ENCODE data around the gene SCYL2. TPM values are rescaled to one million over a fixed set of nuclear protein-coding genes. Genes with fewer than 3 reads are reported as not detected.

Gene SCYL2
- total and polyA plus RNA-seq, 2 donors (not counting 1 experiment from before 2014, with no cell fraction given), result 43.0 to 47.9 TPM

GRCh38 chr12:100346660-100347059 lies 79.7 kb downstream of the SCYL2 start:
- Histone ChIP-seq H3K4me3 (replicated peaks in 1 of 4; ENCODE audit: control extremely low read depth in 1 of 4, insufficient read depth in 1 of 4, low read depth in 3 of 4, low read length in 4 of 4) (no peak overlapping the region), H3K79me2 (ENCODE audit: control insufficient read depth, insufficient read depth, low read length) (no peaks in the 10 kb centered on the region)
- peak in 1 of 2 donors; percentile 42 for DNase-seq (ENCODE audit: low read depth in 2 of 2)

GRCh38 chr12:100348657-100349454 lies 81.9 kb downstream of the SCYL2 start:
- Histone ChIP-seq H4K20me1 (ENCODE audit: control insufficient read depth, extremely low read depth, insufficient read depth, low read length) (no peaks in the 10 kb centered on the region), H3K9me3 (ENCODE audit: control insufficient read depth, insufficient read depth, low read depth, low read length) (no peaks in the 10 kb centered on the region), H3K4me2 (ENCODE audit: extremely low read depth, insufficient read depth, low read length) (no peak overlapping the region), H3K79me2 (ENCODE audit: control insufficient read depth, insufficient read depth, low read length) (no peaks in the 10 kb centered on the region), H2AFZ (ENCODE audit: low read length) (no peak overlapping the region), H3K36me3 (ENCODE audit: control insufficient read depth, insufficient read depth, low read length) (no peaks in the 10 kb centered on the region), H3K27me3 (ENCODE audit: control insufficient read depth, insufficient read depth, low read length) (no peaks in the 10 kb centered on the region), H3K27ac (ENCODE audit: insufficient read depth, low read length) (no peak overlapping the region), H3K4me3 (replicated peaks in 1 of 4; ENCODE audit: control extremely low read depth in 1 of 4, insufficient read depth in 1 of 4, low read depth in 3 of 4, low read length in 4 of 4) (no peak overlapping the region), H3K9ac (ENCODE audit: insufficient read depth, low read length) (no peak overlapping the region), H3K4me1 (ENCODE audit: control insufficient read depth, extremely low read depth, insufficient read depth, low read length) (no peaks in the 10 kb centered on the region)
- peak; percentile 21 to 44 for DNase-seq (ENCODE audit: low read depth in 2 of 2)
- TF ChIP-seq EZH2 (IDR thresholded peaks at IDR 0.05; ENCODE audit: low read length, missing control alignments) (no peak), CTCF (conservative IDR thresholded peaks at IDR 0.05 in 1 of 2, IDR thresholded peaks at IDR 0.05 in 1 of 2; ENCODE audit: low read depth in 1 of 2, low read length in 2 of 2) (peak in 1 of 2 donors; percentile 18)

More at GRCh38 chr12:100346660-100347059, 79.7 kb downstream of the SCYL2 start:
- TF ChIP-seq CTCF (conservative IDR thresholded peaks at IDR 0.05 in 1 of 2, IDR thresholded peaks at IDR 0.05 in 1 of 2; ENCODE audit: low read depth in 1 of 2, low read length in 2 of 2) (no peak), EZH2 (IDR thresholded peaks at IDR 0.05; ENCODE audit: low read length, missing control alignments) (no peak)
- Histone ChIP-seq H3K9ac (ENCODE audit: insufficient read depth, low read length) (no peak overlapping the region), H3K4me1 (ENCODE audit: control insufficient read depth, extremely low read depth, insufficient read depth, low read length) (no peaks in the 10 kb centered on the region), H2AFZ (ENCODE audit: low read length) (no peak overlapping the region), H3K9me3 (ENCODE audit: control insufficient read depth, insufficient read depth, low read depth, low read length) (no peaks in the 10 kb centered on the region), H3K27me3 (ENCODE audit: control insufficient read depth, insufficient read depth, low read length) (no peaks in the 10 kb centered on the region), H3K36me3 (ENCODE audit: control insufficient read depth, insufficient read depth, low read length) (no peaks in the 10 kb centered on the region), H3K27ac (ENCODE audit: insufficient read depth, low read length) (no peak overlapping the region), H3K4me2 (ENCODE audit: extremely low read depth, insufficient read depth, low read length) (no peak overlapping the region), H4K20me1 (ENCODE audit: control insufficient read depth, extremely low read depth, insufficient read depth, low read length) (no peaks in the 10 kb centered on the region)

- Histone ChIP-seq H3K9me3 (ENCODE audit: control insufficient read depth, insufficient read depth, low read depth, low read length) (no peaks in the 10 kb centered on the region), H3K4me1 (ENCODE audit: control insufficient read depth, extremely low read depth, insufficient read depth, low read length) (no peaks in the 10 kb centered on the region), H3K9ac (ENCODE audit: insufficient read depth, low read length) (no peak within 1 kb of the TSS), H3K27ac (ENCODE audit: insufficient read depth, low read length) (no peak within 1 kb of the TSS), H4K20me1 (ENCODE audit: control insufficient read depth, extremely low read depth, insufficient read depth, low read length) (no peaks in the 10 kb centered on the region), H3K79me2 (ENCODE audit: control insufficient read depth, insufficient read depth, low read length) (no peaks in the 10 kb centered on the region), H3K36me3 (ENCODE audit: control insufficient read depth, insufficient read depth, low read length) (no peaks in the 10 kb centered on the region), H3K27me3 (ENCODE audit: control insufficient read depth, insufficient read depth, low read length) (peaks cover 4% of the 10 kb centered on the region), H3K4me3 (replicated peaks in 1 of 4; ENCODE audit: control extremely low read depth in 1 of 4, insufficient read depth in 1 of 4, low read depth in 3 of 4, low read length in 4 of 4) (no peak within 1 kb of the TSS), H2AFZ (ENCODE audit: low read length) (no peak within 1 kb of the TSS), H3K4me2 (ENCODE audit: extremely low read depth, insufficient read depth, low read length) (no peak within 1 kb of the TSS)
- TF ChIP-seq CTCF (conservative IDR thresholded peaks at IDR 0.05 in 1 of 2, IDR thresholded peaks at IDR 0.05 in 1 of 2; ENCODE audit: low read depth in 1 of 2, low read length in 2 of 2), result no peak
- TF ChIP-seq EZH2 (IDR thresholded peaks at IDR 0.05; ENCODE audit: low read length, missing control alignments), result no peak
- no peak for DNase-seq (ENCODE audit: low read depth in 2 of 2)
Measured at GRCh38 chr12:100356644-100357223, 89.8 kb downstream of the SCYL2 start, which contains the start of gene SLC17A8. Gene SLC17A8, plus strand, starts transcription at chr12:100357074. Its CDS starts 318 bp downstream, at chr12:100357392.
